ENCODE data around the gene PCDHA10. TPM values are rescaled to one million over a fixed set of nuclear protein-coding genes. Genes with fewer than 3 reads are reported as not detected.
"Not testable (repeated sequence)": the region's sequence is repeated elsewhere in the genome, so short reads cannot be mapped to it uniquely, and the experiment has no call there.

The PCDHA10 gene
- total RNA-seq, 1 donor from 2014 or later, result 9.9 TPM

DNA sequence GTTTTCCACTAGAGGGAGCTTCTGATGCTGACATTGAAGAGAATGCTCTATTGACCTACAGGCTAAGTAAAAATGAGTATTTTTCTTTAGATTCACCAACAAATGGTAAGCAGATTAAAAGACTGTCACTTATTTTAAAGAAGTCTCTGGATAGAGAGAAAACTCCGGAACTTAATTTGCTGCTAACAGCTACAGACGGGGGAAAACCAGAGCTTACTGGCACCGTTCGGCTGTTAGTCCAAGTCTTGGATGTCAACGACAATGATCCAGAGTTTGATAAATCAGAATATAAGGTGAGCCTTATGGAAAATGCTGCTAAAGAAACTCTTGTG, 13.8 kb downstream of the PCDHA10 start:
- Mint-ChIP-seq H3K36me3 (peaks cover 31% of the 10 kb centered on the region), H3K27ac (peak overlapping the region; percentile 74), H3K4me3 (peak overlapping the region; percentile 87), H3K4me1 (ENCODE audit: unreplicated experiment) (no peaks in the 10 kb centered on the region), H3K27me3 (no peaks in the 10 kb centered on the region), H3K9me3 (peaks cover 9% of the 10 kb centered on the region)
- no peak for DNase-seq (ENCODE audit: extremely low spot score, unreplicated experiment)
- TF ChIP-seq, protein P1, sequence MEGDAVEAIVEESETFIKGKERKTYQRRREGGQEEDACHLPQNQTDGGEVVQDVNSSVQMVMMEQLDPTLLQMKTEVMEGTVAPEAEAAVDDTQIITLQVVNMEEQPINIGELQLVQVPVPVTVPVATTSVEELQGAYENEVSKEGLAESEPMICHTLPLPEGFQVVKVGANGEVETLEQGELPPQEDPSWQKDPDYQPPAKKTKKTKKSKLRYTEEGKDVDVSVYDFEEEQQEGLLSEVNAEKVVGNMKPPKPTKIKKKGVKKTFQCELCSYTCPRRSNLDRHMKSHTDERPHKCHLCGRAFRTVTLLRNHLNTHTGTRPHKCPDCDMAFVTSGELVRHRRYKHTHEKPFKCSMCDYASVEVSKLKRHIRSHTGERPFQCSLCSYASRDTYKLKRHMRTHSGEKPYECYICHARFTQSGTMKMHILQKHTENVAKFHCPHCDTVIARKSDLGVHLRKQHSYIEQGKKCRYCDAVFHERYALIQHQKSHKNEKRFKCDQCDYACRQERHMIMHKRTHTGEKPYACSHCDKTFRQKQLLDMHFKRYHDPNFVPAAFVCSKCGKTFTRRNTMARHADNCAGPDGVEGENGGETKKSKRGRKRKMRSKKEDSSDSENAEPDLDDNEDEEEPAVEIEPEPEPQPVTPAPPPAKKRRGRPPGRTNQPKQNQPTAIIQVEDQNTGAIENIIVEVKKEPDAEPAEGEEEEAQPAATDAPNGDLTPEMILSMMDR (conservative IDR thresholded peaks at IDR 0.05), result no peak

DNA sequence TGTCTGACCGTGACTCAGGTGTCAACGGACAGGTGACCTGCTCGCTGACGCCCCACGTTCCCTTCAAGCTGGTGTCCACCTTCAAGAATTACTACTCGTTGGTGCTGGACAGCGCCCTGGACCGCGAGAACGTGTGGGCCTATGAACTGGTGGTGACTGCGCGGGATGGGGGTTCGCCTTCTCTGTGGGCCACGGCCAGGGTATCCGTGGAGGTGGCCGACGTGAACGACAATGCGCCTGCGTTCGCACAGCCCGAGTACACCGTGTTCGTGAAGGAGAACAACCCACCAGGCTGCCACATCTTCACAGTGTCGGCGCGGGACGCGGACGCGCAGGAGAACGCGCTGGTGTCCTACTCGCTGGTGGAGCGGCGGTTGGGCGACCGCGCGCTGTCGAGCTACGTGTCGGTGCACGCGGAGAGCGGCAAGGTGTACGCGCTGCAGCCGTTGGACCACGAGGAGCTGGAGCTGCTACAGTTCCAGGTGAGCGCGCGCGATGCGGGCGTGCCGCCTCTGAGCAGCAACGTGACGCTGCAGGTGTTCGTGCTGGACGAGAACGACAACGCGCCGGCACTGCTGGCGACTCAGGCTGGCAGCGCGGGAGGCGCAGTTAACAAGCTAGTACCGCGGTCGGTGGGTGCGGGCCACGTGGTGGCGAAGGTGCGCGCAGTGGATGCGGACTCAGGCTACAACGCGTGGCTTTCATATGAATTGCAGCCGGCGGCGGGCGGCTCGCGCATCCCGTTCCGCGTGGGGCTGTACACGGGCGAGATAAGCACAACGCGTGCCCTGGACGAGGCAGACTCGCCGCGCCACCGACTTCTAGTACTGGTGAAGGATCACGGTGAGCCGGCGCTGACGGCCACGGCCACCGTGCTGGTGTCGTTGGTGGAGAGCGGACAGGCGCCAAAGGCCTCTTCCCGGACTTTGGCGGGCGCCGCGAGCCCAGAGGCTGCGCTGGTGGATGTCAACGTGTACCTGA, 14.8 kb downstream of the PCDHA10 start:
- Mint-ChIP-seq H3K4me1 (ENCODE audit: unreplicated experiment) (no peaks in the 10 kb centered on the region), H3K27me3 (no peaks in the 10 kb centered on the region), H3K9me3 (peaks cover 9% of the 10 kb centered on the region), H3K4me3 (no peak overlapping the region), H3K27ac (no peak overlapping the region), H3K36me3 (peaks cover 35% of the 10 kb centered on the region)
- no peak for DNase-seq (ENCODE audit: extremely low spot score, unreplicated experiment)
- TF ChIP-seq, protein P1 (conservative IDR thresholded peaks at IDR 0.05), result no peak

DNA sequence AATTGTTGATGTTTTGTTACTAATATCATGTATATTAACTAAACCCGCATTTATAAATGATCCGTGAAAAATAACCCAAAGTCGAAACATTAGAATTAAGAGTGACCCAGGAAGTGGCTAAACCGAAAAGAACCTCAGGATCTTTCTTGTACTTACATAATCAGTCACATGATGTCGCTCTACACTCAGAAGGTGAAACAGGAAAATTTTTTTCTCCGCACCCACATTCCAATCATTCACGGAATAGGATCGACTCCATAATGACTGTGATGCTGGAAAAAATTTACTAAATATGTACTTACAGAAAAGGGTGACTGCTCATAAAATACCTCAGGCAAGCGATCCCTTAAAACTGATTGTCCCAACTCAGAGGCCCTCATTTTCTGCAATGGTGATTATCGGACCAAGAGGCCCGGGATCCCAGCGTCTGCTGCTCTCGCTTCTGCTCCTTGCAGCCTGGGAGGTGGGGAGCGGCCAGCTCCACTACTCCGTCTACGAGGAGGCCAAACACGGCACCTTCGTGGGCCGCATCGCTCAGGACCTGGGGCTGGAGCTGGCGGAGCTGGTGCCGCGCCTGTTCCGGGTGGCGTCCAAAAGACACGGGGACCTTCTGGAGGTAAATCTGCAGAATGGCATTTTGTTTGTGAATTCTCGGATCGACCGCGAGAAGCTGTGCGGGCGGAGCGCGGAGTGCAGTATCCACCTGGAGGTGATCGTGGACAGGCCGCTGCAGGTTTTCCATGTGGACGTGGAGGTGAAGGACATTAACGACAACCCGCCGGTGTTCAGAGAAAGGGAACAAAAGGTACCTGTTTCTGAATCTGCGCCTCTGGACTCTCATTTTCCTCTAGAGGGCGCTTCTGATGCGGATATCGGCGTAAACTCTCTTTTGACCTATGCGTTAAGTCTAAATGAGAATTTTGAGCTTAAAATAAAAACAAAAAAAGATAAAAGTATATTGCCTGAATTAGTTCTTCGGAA, 19.7 kb downstream of the PCDHA10 start, which contains the start of gene PCDHA12:
TSS of gene PCDHA12 (plus strand) at position 224 of the 981 bp plus-strand sequence. CDS start at position 389, 165 bp downstream.
- peak within 1 kb of the TSS; percentile 99 for H3K27ac Mint-ChIP-seq
- peaks cover 44% of the 10 kb centered on the region for H3K36me3 Mint-ChIP-seq
- H3K4me3 Mint-ChIP-seq, result peak within 1 kb of the TSS; percentile 95

DNA sequence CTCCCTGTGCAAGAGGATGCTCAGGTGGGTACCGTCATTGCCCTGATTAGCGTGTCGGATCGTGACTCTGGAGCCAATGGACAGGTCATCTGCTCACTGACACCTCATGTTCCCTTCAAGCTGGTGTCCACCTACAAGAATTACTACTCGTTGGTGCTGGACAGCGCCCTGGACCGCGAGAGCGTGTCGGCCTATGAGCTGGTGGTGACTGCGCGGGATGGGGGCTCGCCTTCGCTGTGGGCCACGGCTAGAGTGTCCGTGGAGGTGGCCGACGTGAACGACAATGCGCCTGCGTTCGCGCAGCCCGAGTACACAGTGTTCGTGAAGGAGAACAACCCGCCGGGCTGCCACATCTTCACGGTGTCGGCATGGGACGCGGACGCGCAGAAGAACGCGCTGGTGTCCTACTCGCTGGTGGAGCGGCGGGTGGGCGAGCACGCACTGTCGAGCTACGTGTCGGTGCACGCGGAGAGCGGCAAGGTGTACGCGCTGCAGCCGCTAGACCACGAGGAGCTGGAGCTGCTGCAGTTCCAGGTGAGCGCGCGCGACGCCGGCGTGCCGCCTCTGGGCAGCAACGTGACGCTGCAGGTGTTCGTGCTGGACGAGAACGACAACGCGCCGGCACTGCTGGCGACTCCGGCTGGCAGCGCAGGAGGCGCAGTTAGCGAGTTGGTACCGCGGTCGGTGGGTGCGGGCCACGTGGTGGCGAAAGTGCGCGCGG, 21.0 kb downstream of the PCDHA10 start:
- DNase-seq (ENCODE audit: extremely low spot score, unreplicated experiment); H3K27me3 Mint-ChIP-seq; H3K4me1 Mint-ChIP-seq (ENCODE audit: unreplicated experiment): not testable (repeated sequence)
- H3K4me3 Mint-ChIP-seq, result peak overlapping the region; percentile 95
- peak overlapping the region; percentile 99 for H3K27ac Mint-ChIP-seq
- H3K9me3 Mint-ChIP-seq, result peaks cover 24% of the 10 kb centered on the region
- H3K36me3 Mint-ChIP-seq, result peaks cover 55% of the 10 kb centered on the region

More for the DNA sequence above, 19.7 kb downstream of the PCDHA10 start, which contains the start of gene PCDHA12:
- no peak for DNase-seq (ENCODE audit: extremely low spot score, unreplicated experiment)
- TF ChIP-seq, protein P1 (conservative IDR thresholded peaks at IDR 0.05), result peak; percentile 72
- Mint-ChIP-seq H3K9me3 (peaks cover 16% of the 10 kb centered on the region), H3K4me1 (ENCODE audit: unreplicated experiment) (no peaks in the 10 kb centered on the region), H3K27me3 (no peaks in the 10 kb centered on the region)

DNA sequence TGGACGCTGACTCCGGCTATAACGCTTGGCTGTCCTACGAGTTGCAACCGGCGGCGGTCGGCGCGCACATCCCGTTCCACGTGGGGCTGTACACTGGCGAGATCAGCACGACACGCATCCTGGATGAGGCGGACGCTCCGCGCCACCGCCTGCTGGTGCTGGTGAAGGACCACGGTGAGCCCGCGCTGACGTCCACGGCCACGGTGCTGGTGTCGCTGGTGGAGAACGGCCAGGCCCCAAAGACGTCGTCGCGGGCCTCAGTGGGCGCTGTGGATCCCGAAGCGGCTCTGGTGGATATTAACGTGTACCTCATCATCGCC, 21.5 kb downstream of the PCDHA10 start:
- Mint-ChIP-seq H3K4me3 (no peak overlapping the region), H3K36me3 (peaks cover 53% of the 10 kb centered on the region), H3K27me3 (no peaks in the 10 kb centered on the region), H3K9me3 (peaks cover 23% of the 10 kb centered on the region), H3K4me1 (ENCODE audit: unreplicated experiment) (no peaks in the 10 kb centered on the region), H3K27ac (no peak overlapping the region)
- TF ChIP-seq, protein P1 (conservative IDR thresholded peaks at IDR 0.05), result no peak
- DNase-seq (ENCODE audit: extremely low spot score, unreplicated experiment), result peak; percentile 72

All from type B pancreatic cell (in vitro differentiated cells).